ENCODE results near the gene SLC6A19. TPM values are rescaled to one million over a fixed set of nuclear protein-coding genes. Genes with fewer than 3 reads are reported as not detected.

Gene SLC6A19
- total RNA-seq, 3 donors from 2014 or later: 14.4 to 92.8 (median 29.2) TPM

- DNase-seq: no peak
- no peak for TF ChIP-seq CTCF (IDR thresholded peaks at IDR 0.05)
- Histone ChIP-seq H3K36me3 (ENCODE audit: low read depth) (no peaks in the 10 kb centered on the region), H3K4me1 (ENCODE audit: low read depth) (no peaks in the 10 kb centered on the region), H3K4me3 (no peak overlapping the region), H3K9me3 (no peaks in the 10 kb centered on the region)
- intact Hi-C loops (cut with DNase I, micrococcal nuclease): no loop called here
- no peak for ATAC-seq
Observed at GRCh38 chr5:1222621-1223277, 21.4 kb downstream of the SLC6A19 start.

- Histone ChIP-seq H3K4me3 (no peak overlapping the region), H3K9me3 (no peaks in the 10 kb centered on the region), H3K36me3 (ENCODE audit: low read depth) (no peaks in the 10 kb centered on the region), H3K4me1 (ENCODE audit: low read depth) (no peaks in the 10 kb centered on the region)
- ATAC-seq: no peak
- no peak for DNase-seq
- no peak for TF ChIP-seq CTCF (IDR thresholded peaks at IDR 0.05)
- intact Hi-C loops (cut with DNase I, micrococcal nuclease): no loop called here
Observed at GRCh38 chr5:1223278-1223670, 21.9 kb downstream of the SLC6A19 start.

GRCh38 chr5:1224631-1225030 lies 23.2 kb downstream of the SLC6A19 start:
- Histone ChIP-seq H3K4me1 (ENCODE audit: low read depth) (no peaks in the 10 kb centered on the region), H3K9me3 (no peaks in the 10 kb centered on the region), H3K36me3 (ENCODE audit: low read depth) (no peaks in the 10 kb centered on the region), H3K4me3 (no peak overlapping the region)
- DNase-seq (no peak), ATAC-seq (no peak)
- intact Hi-C loops (cut with DNase I, micrococcal nuclease): no loop called here
- no peak for TF ChIP-seq CTCF (IDR thresholded peaks at IDR 0.05)

GRCh38 chr5:1225081-1225480 lies 23.7 kb downstream of the SLC6A19 start, which contains the start of gene SLC6A18:
Gene SLC6A18 (plus strand): TSS chr5:1225381. CDS start chr5:1225478, 97 bp downstream.
- no peak for TF ChIP-seq CTCF (IDR thresholded peaks at IDR 0.05)
- DNase-seq: no peak
- no peak for ATAC-seq
- Histone ChIP-seq H3K4me1 (ENCODE audit: low read depth) (no peaks in the 10 kb centered on the region), H3K4me3 (no peak within 1 kb of the TSS), H3K36me3 (ENCODE audit: low read depth) (no peaks in the 10 kb centered on the region), H3K9me3 (no peaks in the 10 kb centered on the region)
- intact Hi-C loops (cut with DNase I, micrococcal nuclease): no loop called here

- no peak for TF ChIP-seq CTCF (IDR thresholded peaks at IDR 0.05)
- intact Hi-C loops (cut with DNase I, micrococcal nuclease): no loop called here
- Histone ChIP-seq H3K36me3 (ENCODE audit: low read depth) (no peaks in the 10 kb centered on the region), H3K9me3 (no peaks in the 10 kb centered on the region), H3K4me1 (ENCODE audit: low read depth) (no peaks in the 10 kb centered on the region), H3K4me3 (no peak overlapping the region)
- ATAC-seq: no peak
- DNase-seq: no peak
Observed at GRCh38 chr5:1226231-1226630, 24.8 kb downstream of the SLC6A19 start.
